ENCODE results near the gene REM2.
"Not testable (repeated sequence)": the region's sequence is repeated elsewhere in the genome, so short reads cannot be mapped to it uniquely, and the experiment has no call there.

The REM2 gene

DNA sequence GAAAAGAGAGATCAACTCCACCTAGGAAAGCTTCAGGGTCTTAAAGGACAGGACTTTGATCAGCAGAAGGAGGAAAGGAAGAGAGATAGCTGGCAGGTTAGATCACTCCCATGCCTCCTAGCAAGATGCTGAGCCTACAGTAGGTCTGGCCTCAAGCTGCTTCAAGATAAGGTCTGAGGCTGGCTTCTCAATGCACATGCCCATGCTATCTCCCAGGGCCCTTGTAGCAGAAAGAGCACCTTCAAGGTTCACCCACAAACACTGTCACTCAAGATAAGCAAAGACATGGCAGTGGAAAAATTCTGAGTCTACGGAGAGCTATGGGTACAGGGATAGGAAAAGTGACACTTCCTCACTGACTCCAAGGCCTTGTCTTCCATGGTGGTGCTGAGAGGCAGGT, 14.3 kb downstream of the REM2 start:
- no peak for DNase-seq (ENCODE audit: low spot score)

DNA sequence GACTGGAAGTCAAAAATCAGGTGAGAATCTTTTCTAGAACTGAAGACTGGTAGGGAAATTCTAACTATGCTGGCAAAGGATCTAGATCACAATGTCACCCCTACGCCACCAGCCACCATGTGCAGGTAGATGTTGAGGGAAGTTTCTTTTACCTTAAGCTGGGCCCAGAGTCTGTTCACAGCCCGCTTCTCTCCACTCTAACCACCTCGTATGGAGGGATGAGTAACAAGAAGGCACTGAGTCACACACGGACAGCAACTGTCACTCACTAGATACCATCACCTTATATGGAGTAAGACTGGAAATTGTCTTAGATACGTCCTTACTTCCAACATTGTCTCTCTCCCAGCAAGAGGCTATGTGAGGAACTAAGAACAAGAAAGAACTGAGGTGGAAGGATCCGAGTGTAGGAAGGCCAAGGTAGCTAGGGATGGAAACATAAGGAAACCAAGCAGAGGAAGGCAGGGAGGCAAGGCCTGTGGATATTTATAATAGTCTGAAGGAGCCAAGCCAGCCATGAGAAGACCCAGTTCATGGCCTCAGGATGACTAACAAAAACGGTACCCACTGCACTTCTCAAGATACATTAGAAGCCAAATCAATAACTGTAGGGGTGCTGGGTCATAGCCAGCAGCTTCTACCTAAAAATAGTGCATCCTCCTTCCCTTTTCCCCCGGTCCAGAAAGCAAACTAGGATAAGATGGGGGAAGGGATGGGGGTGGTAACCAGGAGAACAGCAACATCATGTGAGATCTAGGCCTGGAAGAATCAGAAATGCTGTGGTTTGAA, 15.5 kb downstream of the REM2 start:
- no peak for DNase-seq (ENCODE audit: low spot score)

- peak; percentile 66 for DNase-seq (ENCODE audit: low spot score)
Observed at GRCh38 chr14:22900081-22900799, 17.2 kb downstream of the REM2 start.

DNA sequence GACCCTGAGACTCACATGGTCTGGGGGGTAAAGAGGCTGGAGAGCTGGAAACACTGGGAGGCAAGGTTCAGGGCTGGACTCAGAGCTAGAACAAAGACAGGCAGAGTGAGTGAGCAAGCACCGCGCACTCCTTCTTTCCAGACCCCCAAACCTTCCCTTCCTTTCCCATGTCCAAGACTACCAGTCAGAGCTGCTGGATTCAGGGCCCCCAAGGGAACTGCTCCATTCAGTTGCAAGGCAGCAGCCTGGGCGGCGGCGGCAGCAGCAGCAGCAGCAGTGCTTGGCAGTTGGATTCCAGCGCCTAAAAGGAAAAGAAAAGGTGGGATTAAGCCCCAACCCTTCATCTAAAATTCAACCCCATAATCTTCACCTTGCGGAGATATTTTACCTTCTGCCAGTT, 18.8 kb downstream of the REM2 start:
- no peak for DNase-seq (ENCODE audit: low spot score)

DNA sequence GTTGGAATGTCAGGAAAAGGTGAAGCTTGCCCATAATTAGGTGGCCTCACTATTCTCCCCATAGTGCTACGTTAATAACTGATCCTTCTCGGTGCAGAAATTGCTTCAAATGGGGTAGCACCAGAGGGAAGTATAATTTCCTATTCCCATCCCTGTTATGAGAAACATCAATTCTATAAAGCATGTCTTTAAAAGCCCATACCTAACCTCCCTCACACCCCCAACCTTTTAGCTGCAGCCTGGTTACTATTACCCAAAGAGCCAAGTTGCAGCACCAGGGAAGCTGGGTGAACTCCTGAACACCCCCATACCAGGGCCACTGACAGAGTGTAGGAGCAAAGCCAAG, 20.7 kb downstream of the REM2 start:
- DNase-seq (ENCODE audit: low spot score), result no peak

DNA sequence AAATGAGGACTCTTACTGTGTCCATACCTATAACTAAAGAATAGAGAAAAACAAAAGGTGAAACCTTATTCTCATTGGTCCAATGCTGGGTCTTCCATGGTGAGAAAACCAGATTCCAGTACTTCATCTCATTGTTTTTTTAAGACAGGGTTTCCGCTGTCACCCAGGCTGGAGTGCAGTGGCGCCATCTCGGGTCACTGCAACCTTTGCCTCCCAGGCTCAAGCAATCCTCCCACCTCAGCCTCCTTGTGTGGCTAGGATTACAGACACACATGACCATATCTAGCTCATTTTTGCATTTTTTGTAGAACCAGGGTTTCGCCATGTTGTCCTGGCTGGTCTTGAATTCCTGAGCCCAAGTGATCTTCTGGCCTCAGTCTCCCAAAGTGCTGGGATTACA, 22.6 kb downstream of the REM2 start:
- DNase-seq (ENCODE audit: low spot score), result no peak

- no peak for DNase-seq (ENCODE audit: low spot score)
Observed at GRCh38 chr14:22906073-22906472, 23.1 kb downstream of the REM2 start.

GRCh38 chr14:22907429-22907828, 24.4 kb downstream of the REM2 start:
- DNase-seq (ENCODE audit: low spot score), result no peak

DNA sequence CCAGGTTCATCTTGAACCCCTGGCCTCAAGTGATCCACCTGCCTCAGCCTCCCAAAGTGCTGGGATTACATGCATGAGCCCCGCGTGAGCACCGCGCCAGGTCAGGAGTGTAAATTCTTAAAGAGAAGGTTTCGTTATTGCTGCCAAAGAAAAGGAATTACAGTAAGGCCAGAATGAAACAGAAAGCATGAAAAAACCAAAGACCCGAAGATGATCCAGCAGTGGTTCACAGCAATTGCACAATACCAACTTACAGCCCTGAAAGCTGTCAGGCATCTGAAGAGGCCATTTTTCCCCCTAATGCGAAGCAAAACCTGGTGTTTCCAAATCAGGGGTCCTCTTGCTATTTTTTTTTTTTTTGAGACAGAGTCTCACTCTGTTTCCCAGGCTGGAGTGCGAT, 25.6 kb downstream of the REM2 start:
- DNase-seq (ENCODE audit: low spot score), result no peak

DNA sequence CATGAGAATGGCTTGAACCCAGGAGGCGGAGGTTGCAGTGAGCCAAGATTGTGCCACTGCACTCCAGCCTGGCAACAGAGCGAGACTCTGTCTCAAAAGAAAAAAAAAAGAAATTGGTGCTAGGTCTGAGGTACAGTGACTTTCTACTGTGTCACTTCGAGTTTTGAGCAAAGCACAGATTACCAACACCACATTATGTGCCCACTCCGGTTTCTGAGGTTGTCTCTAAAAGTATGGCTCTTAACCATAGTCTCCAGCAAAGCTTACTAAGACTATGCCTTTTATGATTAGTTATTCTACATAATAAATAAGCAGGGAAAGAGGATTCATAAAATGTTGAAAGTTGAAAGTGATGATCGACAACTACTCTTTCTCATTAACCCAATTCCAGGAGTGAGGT, 27.9 kb downstream of the REM2 start:
- no peak for DNase-seq (ENCODE audit: low spot score)

GRCh38 chr14:22914836-22915235, 31.8 kb downstream of the REM2 start:
- DNase-seq (ENCODE audit: low spot score), result not testable (repeated sequence)

- DNase-seq (ENCODE audit: low spot score), result no peak
Observed at GRCh38 chr14:22915886-22916521, 33.0 kb downstream of the REM2 start.

DNA sequence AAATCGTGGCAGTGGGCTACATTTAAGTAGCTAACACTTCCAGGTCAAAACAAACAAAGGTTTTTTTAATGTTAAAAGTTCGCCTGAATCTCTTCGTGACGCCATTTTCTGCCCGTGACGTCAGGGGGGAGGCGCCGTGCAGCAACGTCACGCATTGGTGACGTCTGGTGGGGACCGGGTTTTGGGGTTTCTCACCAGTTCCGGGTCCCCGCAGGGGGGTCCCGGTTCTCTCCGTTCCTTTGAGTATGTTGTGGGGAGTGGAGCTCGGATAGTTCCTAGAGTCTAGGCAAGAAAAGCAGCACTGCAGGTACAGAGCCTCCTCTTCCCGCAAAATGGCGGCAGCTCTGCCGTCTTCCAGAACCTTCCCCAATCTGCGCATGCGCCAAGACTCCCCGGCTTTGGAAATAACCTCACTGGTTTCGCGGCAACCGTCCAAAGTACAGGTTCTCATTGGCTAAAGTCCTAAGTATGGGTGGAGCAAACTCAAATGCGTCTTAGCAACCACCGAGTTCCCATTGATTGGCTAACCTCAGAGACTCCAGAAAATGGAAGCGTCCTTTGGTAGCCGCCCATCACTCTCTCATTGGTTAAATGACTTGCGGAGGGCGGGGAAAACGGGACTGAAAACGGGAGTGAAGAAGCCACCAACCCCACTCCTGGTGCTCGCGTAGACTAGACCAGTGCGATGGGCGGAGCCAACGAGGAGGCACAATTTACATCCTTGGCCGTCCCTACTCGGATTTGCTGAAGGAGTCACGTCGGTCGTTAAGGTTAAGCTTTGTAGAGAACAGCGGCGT, 36.0 kb downstream of the REM2 start, which contains the start of gene RBM23:
TSS of gene RBM23 (minus strand) at position 346 of the 797 bp plus-strand sequence.
- peak; percentile 100 for DNase-seq (ENCODE audit: low spot score)

DNA sequence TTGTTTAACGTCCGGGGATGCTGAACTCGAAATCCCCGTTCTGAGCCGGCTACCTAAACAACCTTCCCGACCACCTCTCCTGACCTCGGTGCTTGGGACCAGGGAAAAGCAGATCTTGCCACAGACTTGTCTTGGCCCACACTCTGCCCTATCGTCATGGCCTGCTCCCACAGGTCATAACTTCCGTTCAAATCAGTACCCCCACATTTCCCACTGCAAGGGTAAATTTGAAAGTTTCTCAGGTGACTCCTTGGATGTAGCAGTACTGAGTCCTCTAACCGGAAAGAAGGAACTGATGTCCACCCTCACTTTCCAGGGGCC, 36.5 kb downstream of the REM2 start:
- DNase-seq (ENCODE audit: low spot score), result no peak

- DNase-seq (ENCODE audit: low spot score), result no peak
Observed at GRCh38 chr14:22920697-22921096, 37.7 kb downstream of the REM2 start.

DNA sequence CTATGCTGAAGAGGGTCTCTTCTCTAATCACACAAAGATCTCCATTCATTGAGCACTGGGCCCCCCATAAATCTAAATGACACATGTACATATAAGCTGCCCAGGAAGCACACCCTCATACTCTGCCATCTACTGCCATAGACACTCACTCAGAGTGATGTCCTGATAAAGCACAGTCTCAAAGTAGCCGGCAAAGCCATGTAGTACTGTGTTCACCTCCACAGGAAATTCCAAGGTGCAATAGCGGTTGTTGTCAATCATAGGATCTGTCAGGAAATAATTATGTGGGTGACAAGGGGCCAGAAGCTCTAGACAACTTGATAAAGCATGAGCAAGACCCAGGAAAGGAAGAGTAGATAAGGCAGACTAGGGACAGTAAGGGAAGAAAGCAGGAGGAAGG, 39.3 kb downstream of the REM2 start:
- no peak for DNase-seq (ENCODE audit: low spot score)

DNA sequence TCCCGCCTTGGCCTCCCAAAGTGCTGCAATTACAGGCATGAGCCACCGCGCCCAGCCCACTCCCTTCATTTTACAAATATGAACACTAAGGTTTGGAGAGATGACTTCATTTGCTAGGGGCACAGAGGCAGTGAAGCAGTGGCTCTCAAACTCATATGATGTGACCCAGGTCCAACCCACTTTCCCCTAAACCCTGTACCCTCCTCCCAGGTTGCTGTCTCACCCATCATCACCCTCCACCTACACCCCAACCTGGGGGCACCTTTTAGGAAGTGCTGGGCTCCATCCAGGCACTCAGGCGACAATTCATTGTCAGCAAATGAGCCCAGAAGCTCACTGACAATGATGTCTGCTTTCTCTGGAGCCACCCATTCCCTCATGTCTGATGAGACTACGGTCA, 40.7 kb downstream of the REM2 start:
- no peak for DNase-seq (ENCODE audit: low spot score)

DNA sequence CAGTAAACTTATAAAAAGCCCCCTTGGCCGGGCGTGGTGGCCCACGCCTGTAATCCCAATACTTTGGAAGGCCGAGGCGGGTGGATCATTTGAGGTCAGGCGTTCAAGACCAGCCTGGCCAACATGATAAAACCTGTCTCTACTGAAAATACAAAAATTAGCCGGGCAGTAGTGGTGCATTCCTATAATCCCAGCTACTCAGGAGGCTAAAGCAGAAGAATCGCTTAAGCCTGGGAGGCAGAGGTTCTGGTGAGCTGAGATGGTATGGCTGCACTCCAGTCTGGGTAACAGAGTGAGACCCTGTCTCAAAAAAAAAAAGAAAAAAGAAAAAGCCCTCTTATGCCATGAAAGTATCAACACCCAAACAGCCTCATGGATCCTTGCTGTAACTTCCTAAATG, 42.5 kb downstream of the REM2 start:
- no peak for DNase-seq (ENCODE audit: low spot score)

- no peak for DNase-seq (ENCODE audit: low spot score)
Observed at GRCh38 chr14:22926316-22926715, 43.3 kb downstream of the REM2 start.

- no peak for DNase-seq (ENCODE audit: low spot score)
Observed at GRCh38 chr14:22928237-22929103, 45.4 kb downstream of the REM2 start.
